Central memory CD4-positive, alpha-beta T cell (primary cell): ENCODE data around the gene DUSP2.

Experiments
- DNase-seq: peaks from one replicate; pipeline ENCODE4 v3.0.0; 2022
- total RNA-seq, 3 experiments: gene quantifications; one replicate each; lab custom pipeline; 2026; lab: John Stamatoyannopoulos, UW

The DUSP2 gene
- total RNA-seq: 23.3 to 720 (median 346) reads per million in 3 experiments

- peak; percentile 88 for DNase-seq
Measured at GRCh38 chr2:96145036-96145847, at the start of gene DUSP2. Gene DUSP2 (minus strand): TSS chr2:96145440. CDS start chr2:96145354, 86 bp downstream.

- DNase-seq: no peak
Measured at GRCh38 chr2:96191937-96192670, 46.9 kb upstream of the DUSP2 start.

- no peak for DNase-seq
Measured at GRCh38 chr2:96188821-96189526, 43.7 kb upstream of the DUSP2 start.

GRCh38 chr2:96186562-96186961, 41.3 kb upstream of the DUSP2 start:
- DNase-seq: no peak

GRCh38 chr2:96185516-96185915, 40.3 kb upstream of the DUSP2 start:
- no peak for DNase-seq

- DNase-seq: no peak
Measured at GRCh38 chr2:96184989-96185388, 39.7 kb upstream of the DUSP2 start.

GRCh38 chr2:96184188-96184587, 38.9 kb upstream of the DUSP2 start:
- no peak for DNase-seq

GRCh38 chr2:96181529-96181928, 36.3 kb upstream of the DUSP2 start:
- DNase-seq: no peak

- DNase-seq: no peak
Measured at GRCh38 chr2:96180521-96180920, 35.3 kb upstream of the DUSP2 start.

- DNase-seq: no peak
Measured at GRCh38 chr2:96180002-96180401, 34.8 kb upstream of the DUSP2 start.

GRCh38 chr2:96176661-96177060, 31.4 kb upstream of the DUSP2 start:
- DNase-seq: no peak

GRCh38 chr2:96175951-96176350, 30.7 kb upstream of the DUSP2 start:
- no peak for DNase-seq

- peak; percentile 77 for DNase-seq
Measured at GRCh38 chr2:96174251-96175144, 29.3 kb upstream of the DUSP2 start.

GRCh38 chr2:96171831-96172230, 26.6 kb upstream of the DUSP2 start:
- no peak for DNase-seq

GRCh38 chr2:96170626-96171025, 25.4 kb upstream of the DUSP2 start:
- DNase-seq: no peak

- DNase-seq: no peak
Measured at GRCh38 chr2:96169868-96170507, 24.7 kb upstream of the DUSP2 start.

- DNase-seq: no peak
Measured at GRCh38 chr2:96167407-96168013, 22.3 kb upstream of the DUSP2 start.

- peak; percentile 62 for DNase-seq
Measured at GRCh38 chr2:96164459-96165184, 19.4 kb upstream of the DUSP2 start.

- peak; percentile 37 for DNase-seq
Measured at GRCh38 chr2:96163768-96164429, 18.7 kb upstream of the DUSP2 start.

GRCh38 chr2:96163415-96163767, 18.2 kb upstream of the DUSP2 start:
- DNase-seq: no peak
